H1 (cell line): Measurements from ENCODE around the gene ABCC6. TPM values are rescaled to one million over a fixed set of nuclear protein-coding genes. Genes with fewer than 3 reads are reported as not detected.

ENCODE experiments used
- CTCF ChIA-PET: fragments of 300-600 bp; sonication (Branson Sonifier 250); formaldehyde crosslinking; loops from one replicate; lab custom pipeline; 2021; ENCODE audit not compliant: partially characterized antibody; lab: Charles Lee
- POLR2A ChIA-PET: fragments of 300-600 bp; sonication (Branson Sonifier 250); formaldehyde crosslinking; loops from one replicate; lab custom pipeline; 2021; ENCODE audit warnings: inconsistent platforms; ENCODE audit not compliant: partially characterized antibody; lab: Charles Lee
- DNase-seq, 2 experiments: peaks; one replicate each; pipeline versions ENCODE4 v3.0.0 to v3.0.0-alpha.2; 2010 to 2022; ENCODE audit warnings: low spot score in 2 of 2, low read depth in 1 of 2, mixed read lengths in 1 of 2
- FAIRE-seq: peaks from 2 replicates; lab custom pipeline; 2011; peaks lifted over from hg19 to GRCh38; lab: Jason Lieb, UNC
- H2AFZ ChIP-seq: 2 replicates; pipeline ENCODE4 v1.8.1; 2012; ENCODE audit warnings: low read length, inconsistent platforms
- H2AK5ac ChIP-seq: 2 replicates; pipeline ENCODE4 v1.6.1; 2013; ENCODE audit warnings: low read depth, low read length
- H2BK120ac ChIP-seq: replicated peaks from 2 replicates; pipeline ENCODE3; 2013; ENCODE audit warnings: low read depth, low read length, inconsistent platforms
- H2BK12ac ChIP-seq: 2 replicates; pipeline ENCODE4 v1.6.1; 2013; ENCODE audit warnings: low read depth, low read length
- H2BK15ac ChIP-seq: 2 replicates; pipeline ENCODE4 v1.6.1; 2013; ENCODE audit warnings: low read length
- H2BK20ac ChIP-seq: 2 replicates; pipeline ENCODE4 v1.6.1; 2013; ENCODE audit warnings: low read length
- H2BK5ac ChIP-seq: 2 replicates; pipeline ENCODE4 v1.6.1; 2013; ENCODE audit warnings: low read depth, low read length
- H3K14ac ChIP-seq: 2 replicates; pipeline ENCODE4 v1.6.1; 2013; ENCODE audit warnings: inconsistent platforms; ENCODE audit not compliant: insufficient read length
- H3K18ac ChIP-seq: 2 replicates; pipeline ENCODE4 v1.6.1; 2013; ENCODE audit warnings: low read length; ENCODE audit errors: extremely low read depth
- H3K23ac ChIP-seq: 2 replicates; pipeline ENCODE4 v1.6.1; 2013; ENCODE audit warnings: inconsistent platforms; ENCODE audit not compliant: insufficient read length
- H3K23me2 ChIP-seq: 2 replicates; pipeline ENCODE4 v1.6.1; 2013; ENCODE audit warnings: low read depth, low read length
- H3K27ac ChIP-seq: 2 replicates; pipeline ENCODE4 v1.6.1; 2011; ENCODE audit warnings: low read depth, low read length, inconsistent platforms
- H3K27me3 ChIP-seq, 4 experiments: replicated peaks in 1 of 4; 1 replicate in 1 of 4; 2 replicates in 3 of 4; pipeline versions ENCODE4 v1.6.1 to v1.8.1; 2011 to 2013; ENCODE audit warnings: low read length in 3 of 4, mild to moderate bottlenecking in 3 of 4, inconsistent platforms in 2 of 4, mixed read lengths in 2 of 4, moderate library complexity in 1 of 4; ENCODE audit not compliant: control insufficient read depth in 3 of 4, insufficient read depth in 3 of 4; ENCODE audit errors: extremely low read depth in 1 of 4
- H3K36me3 ChIP-seq, 4 experiments: 2 replicates each; pipeline versions ENCODE4 v1.6.1 to v1.8.1; 2011 to 2013; ENCODE audit warnings: mild to moderate bottlenecking in 4 of 4, low read length in 3 of 4, moderate library complexity in 2 of 4, control low read depth in 1 of 4, inconsistent platforms in 1 of 4; ENCODE audit not compliant: insufficient read depth in 4 of 4, control insufficient read depth in 2 of 4
- H3K4ac ChIP-seq: replicated peaks from 2 replicates; pipeline ENCODE3; 2013; ENCODE audit warnings: low read length, low read depth, mixed read lengths, inconsistent platforms; ENCODE audit not compliant: insufficient read length
- H3K4me1 ChIP-seq, 4 experiments: replicated peaks in 1 of 4; 1 replicate in 1 of 4; 2 replicates in 3 of 4; pipeline versions ENCODE4 v1.6.1 to v1.8.1; 2011 to 2013; ENCODE audit warnings: low read length in 3 of 4, inconsistent platforms in 2 of 4, mixed read lengths in 1 of 4; ENCODE audit not compliant: insufficient read depth in 4 of 4, control insufficient read depth in 3 of 4
- H3K4me2 ChIP-seq, 2 experiments: 2 replicates each; pipeline versions ENCODE4 v1.6.1 to v1.8.1; 2011 to 2013; ENCODE audit warnings: low read depth in 2 of 2, low read length in 2 of 2, control low read depth in 1 of 2, inconsistent platforms in 1 of 2, mild to moderate bottlenecking in 1 of 2; ENCODE audit not compliant: insufficient read depth in 1 of 2
- H3K4me3 ChIP-seq, 4 experiments: fragments of 200-600, 300-600 bp in 1 of 4; sonication (generic), shearing (Covaris generic), sonication (Bioruptor Twin) in 1 of 4; 2 replicates each; pipeline versions ENCODE4 v1.5.1 to v1.8.1; 2011 to 2016; ENCODE audit warnings: low read length in 4 of 4, low read depth in 3 of 4, control low read depth in 2 of 4, inconsistent platforms in 2 of 4, mild to moderate bottlenecking in 2 of 4, mixed read lengths in 1 of 4, moderate library complexity in 1 of 4; ENCODE audit not compliant: insufficient read depth in 2 of 4; ENCODE audit errors: extremely low read depth in 1 of 4
- H3K56ac ChIP-seq: replicated peaks from 2 replicates; pipeline ENCODE3; 2013; ENCODE audit warnings: low read depth, mild to moderate bottlenecking, mixed read lengths, low read length, inconsistent platforms; ENCODE audit not compliant: insufficient read length
- H3K79me1 ChIP-seq: 2 replicates; pipeline ENCODE4 v1.6.1; 2013; ENCODE audit warnings: low read depth, low read length, control low read depth
- H3K79me2 ChIP-seq, 2 experiments: 2 replicates each; pipeline versions ENCODE4 v1.6.1 to v1.8.1; 2012 to 2013; ENCODE audit warnings: low read length in 2 of 2, mild to moderate bottlenecking in 2 of 2, inconsistent platforms in 1 of 2; ENCODE audit not compliant: insufficient read depth in 2 of 2, control insufficient read depth in 1 of 2
- H3K9ac ChIP-seq, 4 experiments: replicated peaks in 1 of 4; 1 replicate in 1 of 4; 2 replicates in 3 of 4; pipeline versions ENCODE4 v1.6.1 to v1.8.1; 2011 to 2013; ENCODE audit warnings: low read depth in 3 of 4, low read length in 3 of 4, control low read depth in 2 of 4, mild to moderate bottlenecking in 2 of 4, moderate library complexity in 2 of 4, inconsistent platforms in 1 of 4; ENCODE audit errors: extremely low read depth in 1 of 4
- H3K9me3 ChIP-seq, 2 experiments: 2 replicates each; pipeline versions ENCODE4 v1.6.1 to v1.8.1; 2012 to 2013; ENCODE audit warnings: mild to moderate bottlenecking in 2 of 2, moderate library complexity in 2 of 2, control low read depth in 1 of 2, inconsistent platforms in 1 of 2, low read depth in 1 of 2, low read length in 1 of 2, mixed read lengths in 1 of 2; ENCODE audit not compliant: insufficient read depth in 2 of 2
- H4K20me1 ChIP-seq, 2 experiments: replicated peaks in 1 of 2; 2 replicates each; pipeline versions ENCODE3 to v1.8.1; 2011 to 2013; ENCODE audit warnings: inconsistent platforms in 2 of 2, low read length in 2 of 2, mild to moderate bottlenecking in 1 of 2; ENCODE audit not compliant: insufficient read depth in 2 of 2, control insufficient read depth in 1 of 2
- H4K5ac ChIP-seq: 2 replicates; pipeline ENCODE4 v1.6.1; 2013; ENCODE audit warnings: low read length, low read depth, mixed read lengths, inconsistent platforms; ENCODE audit not compliant: insufficient read length
- H4K8ac ChIP-seq: 2 replicates; pipeline ENCODE4 v1.8.0; 2013; ENCODE audit warnings: mild to moderate bottlenecking, moderate library complexity, low read length, inconsistent platforms; ENCODE audit not compliant: insufficient read depth; ENCODE audit errors: extremely low read depth
- H4K91ac ChIP-seq: replicated peaks from 2 replicates; pipeline ENCODE3; 2013; ENCODE audit warnings: low read length, mixed read lengths, inconsistent platforms; ENCODE audit not compliant: insufficient read length
- ASH2L ChIP-seq: fragments of 200-600, 300-600 bp; sonication (generic); IDR thresholded peaks from one replicate; pipeline ENCODE4 v1.7.1; 2017; ENCODE audit warnings: low read length
- BCL11A ChIP-seq, 2 experiments: IDR thresholded peaks; one replicate each; pipeline ENCODE4 v1.6.1; 2011; ENCODE audit warnings: low read depth in 2 of 2, low read length in 2 of 2, mild to moderate bottlenecking in 2 of 2
- CBX8 ChIP-seq: fragments of 300-800, 300-1000 bp; sonication (generic); IDR thresholded peaks from 2 replicates; pipeline ENCODE4 v1.7.1; 2016; ENCODE audit warnings: low read depth, low read length, borderline replicate concordance
- EGR1 ChIP-seq: IDR thresholded peaks from 2 replicates; pipeline ENCODE4 v1.6.1; 2011; ENCODE audit warnings: low read depth, low read length, borderline replicate concordance
- PHF8 ChIP-seq: fragments of 200-600 bp; sonication (generic); conservative IDR thresholded peaks from 2 replicates; pipeline ENCODE4 v1.7.1; 2012; ENCODE audit warnings: low read depth, mild to moderate bottlenecking, inconsistent platforms, low read length, moderate library complexity
- POU5F1 ChIP-seq: IDR thresholded peaks from 2 replicates; pipeline ENCODE4 v1.6.1; 2011; ENCODE audit warnings: low read depth, mild to moderate bottlenecking, low read length, moderate library complexity
- RBBP5 ChIP-seq: IDR thresholded peaks from 2 replicates; pipeline ENCODE4 v1.7.1; 2012; ENCODE audit warnings: low read depth, mild to moderate bottlenecking, inconsistent platforms, low read length, moderate library complexity, borderline replicate concordance
- SIN3A ChIP-seq, 2 experiments: IDR thresholded peaks in 1 of 2; conservative IDR thresholded peaks in 1 of 2; 2 replicates each; pipeline ENCODE4 v1.6.1; 2011 to 2012; ENCODE audit warnings: low read length in 2 of 2, improper control_type of control experiment in 1 of 2, low read depth in 1 of 2, mild to moderate bottlenecking in 1 of 2
- SP2 ChIP-seq: IDR thresholded peaks from 2 replicates; pipeline ENCODE4 v1.6.1; 2012; ENCODE audit warnings: mild to moderate bottlenecking, low read length, inconsistent platforms
- TAF1 ChIP-seq: IDR thresholded peaks from 2 replicates; pipeline ENCODE4 v1.6.1; 2011; ENCODE audit warnings: mild to moderate bottlenecking, low read depth, low read length
- WGBS, 2 experiments: shearing (Covaris generic) in 1 of 2; methylation state at CpG; one replicate each; pipeline versions ENCODE4 v1.1.6 to v1.1.7; 2013 to 2015; ENCODE audit warnings: low lambda C conversion rate in 2 of 2, mixed read lengths in 2 of 2, inconsistent platforms in 1 of 2, low coverage in 1 of 2, missing lambda C conversion rate in 1 of 2; ENCODE audit not compliant: insufficient replicate concordance in 2 of 2, insufficient coverage in 1 of 2, insufficient read length in 1 of 2; ENCODE audit errors: extremely low coverage in 1 of 2, missing lambda C conversion rate in 1 of 2; 5-methylcytosine and 5-hydroxymethylcytosine counted together
- polyA plus RNA-seq, 7 experiments: library from polyadenylated mRNA; depleted of rRNA in 3 of 7; stranded (reverse) in 5 of 7; unstranded in 2 of 7; fragments of >200 nt in 5 of 7; fragments of 200-250 nt in 2 of 7; gene quantifications; 1 replicate in 5 of 7; 2 replicates in 1 of 7; 4 replicates in 1 of 7; pipeline versions ENCODE4 v1.2.1 to v1.2.3, GENCODE V29; 2011 to 2013; ENCODE audit warnings: missing spikeins in 2 of 7, mixed read lengths in 2 of 7
- total RNA-seq: library from RNA; stranded (reverse); fragmentation: NEBNext Ultra II Directional; extraction: Animal tissue kit (Norgen Biotek cat#: 25700); gene quantifications from 2 replicates; pipeline ENCODE4 v1.2.1, GENCODE V29; 2021
- TF ChIP-seq, protein P1 (sequence below): IDR thresholded peaks from 2 replicates; pipeline ENCODE4 v1.6.1; 2011; ENCODE audit warnings: low read length, improper control_type of control experiment
- TF ChIP-seq, protein P2 (sequence below): IDR thresholded peaks from 2 replicates; pipeline ENCODE4 v1.6.1; 2012; ENCODE audit warnings: low read length, inconsistent platforms

Gene ABCC6
- total and polyA plus RNA-seq, 2 of the 8 experiments (the other 6 are each of a cell fraction or from before 2014, with no cell fraction given), result 1.6 to 1.8 TPM

DNA sequence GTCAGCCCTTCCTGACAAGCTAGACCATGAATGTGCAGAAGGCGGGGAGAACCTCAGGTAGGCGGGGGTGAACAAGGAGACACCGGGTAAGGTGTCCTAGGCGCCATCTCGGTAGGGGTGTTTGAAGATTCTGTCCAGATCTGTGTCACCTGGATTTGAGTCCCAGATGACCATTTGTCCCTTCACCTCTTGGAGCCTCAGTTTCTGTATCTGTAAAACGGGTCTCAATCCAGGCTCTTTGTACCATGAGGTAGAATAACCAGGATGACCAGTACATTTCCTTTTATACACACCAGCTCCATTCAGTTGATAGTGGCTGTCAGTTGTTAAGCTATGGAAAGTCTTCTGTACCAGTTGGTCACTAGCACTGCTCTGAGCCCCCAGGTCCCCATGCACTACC is 86.7 kb downstream of the ABCC6 start:
- Histone ChIP-seq H3K4me3 (no peak overlapping the region), H3K18ac (no peak overlapping the region)
- no peak for TF ChIP-seq EGR1
- TF ChIP-seq CBX8, result no peak
- TF ChIP-seq RBBP5, result no peak
- TF ChIP-seq TAF1, result no peak
- no peak for TF ChIP-seq POU5F1
- TF ChIP-seq SIN3A (conservative IDR thresholded peaks at IDR 0.05 in 1 of 2, IDR thresholded peaks at IDR 0.05 in 1 of 2; ENCODE audit: low read depth in 1 of 2, low read length in 2 of 2), result no peak
- TF ChIP-seq PHF8, result no peak
- TF ChIP-seq, protein P1, sequence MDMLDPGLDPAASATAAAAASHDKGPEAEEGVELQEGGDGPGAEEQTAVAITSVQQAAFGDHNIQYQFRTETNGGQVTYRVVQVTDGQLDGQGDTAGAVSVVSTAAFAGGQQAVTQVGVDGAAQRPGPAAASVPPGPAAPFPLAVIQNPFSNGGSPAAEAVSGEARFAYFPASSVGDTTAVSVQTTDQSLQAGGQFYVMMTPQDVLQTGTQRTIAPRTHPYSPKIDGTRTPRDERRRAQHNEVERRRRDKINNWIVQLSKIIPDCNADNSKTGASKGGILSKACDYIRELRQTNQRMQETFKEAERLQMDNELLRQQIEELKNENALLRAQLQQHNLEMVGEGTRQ, result no peak
- TF ChIP-seq BCL11A (IDR thresholded peaks at IDR 0.05; ENCODE audit: low read depth in 2 of 2, low read length in 2 of 2), result no peak
- TF ChIP-seq SP2, result no peak
- no peak for TF ChIP-seq ASH2L
- TF ChIP-seq, protein P2, sequence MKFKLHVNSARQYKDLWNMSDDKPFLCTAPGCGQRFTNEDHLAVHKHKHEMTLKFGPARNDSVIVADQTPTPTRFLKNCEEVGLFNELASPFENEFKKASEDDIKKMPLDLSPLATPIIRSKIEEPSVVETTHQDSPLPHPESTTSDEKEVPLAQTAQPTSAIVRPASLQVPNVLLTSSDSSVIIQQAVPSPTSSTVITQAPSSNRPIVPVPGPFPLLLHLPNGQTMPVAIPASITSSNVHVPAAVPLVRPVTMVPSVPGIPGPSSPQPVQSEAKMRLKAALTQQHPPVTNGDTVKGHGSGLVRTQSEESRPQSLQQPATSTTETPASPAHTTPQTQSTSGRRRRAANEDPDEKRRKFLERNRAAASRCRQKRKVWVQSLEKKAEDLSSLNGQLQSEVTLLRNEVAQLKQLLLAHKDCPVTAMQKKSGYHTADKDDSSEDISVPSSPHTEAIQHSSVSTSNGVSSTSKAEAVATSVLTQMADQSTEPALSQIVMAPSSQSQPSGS, result no peak

More for the DNA sequence above, 86.7 kb downstream of the ABCC6 start:
- no peak overlapping the region for H3K4me2 ChIP-seq
- no peak overlapping the region for H3K56ac ChIP-seq
- H4K91ac ChIP-seq, result no peak overlapping the region
- FAIRE-seq (no peak), DNase-seq (no peak)
- H3K79me2 ChIP-seq, result no peaks in the 10 kb centered on the region
- no peak overlapping the region for H2BK120ac ChIP-seq
- peaks cover under 1 to 4% of the 10 kb centered on the region in 2 experiments for H4K20me1 ChIP-seq
- no peaks in the 10 kb centered on the region for H3K4me1 ChIP-seq
- no peaks in the 10 kb centered on the region for H3K23me2 ChIP-seq
- H2BK12ac ChIP-seq, result no peak overlapping the region
- H3K4ac ChIP-seq, result no peak overlapping the region
- POLR2A ChIA-PET, result no interaction called here
- H2BK20ac ChIP-seq, result no peak overlapping the region
- H3K27ac ChIP-seq, result no peak overlapping the region
- 92% methylated on average over 6 of the region's 6 CpGs; no CpG with 5 or more reads in 1 of the 2 experiments for WGBS, 2 experiments
- H2AFZ ChIP-seq, result no peak overlapping the region
- CTCF ChIA-PET, result interaction anchor here (0.9 to 2.1 kb wide), 5 partner anchors 10 to 354 kb away, joined by 3 to 12 read pairs (median 4); no protein-coding TSS in a partner anchor
- no peak overlapping the region for H2BK5ac ChIP-seq
- no peak overlapping the region for H3K23ac ChIP-seq
- no peak overlapping the region for H2BK15ac ChIP-seq
- H3K9ac ChIP-seq, result no peak overlapping the region
- no peaks in the 10 kb centered on the region for H3K27me3 ChIP-seq
- H3K14ac ChIP-seq, result no peak overlapping the region
- no peaks in the 10 kb centered on the region for H3K9me3 ChIP-seq
- H3K36me3 ChIP-seq, result peaks cover 24 to 83% (median 50%) of the 10 kb centered on the region in 4 experiments
- H4K5ac ChIP-seq, result no peak overlapping the region
- no peaks in the 10 kb centered on the region for H3K79me1 ChIP-seq
- no peak overlapping the region for H2AK5ac ChIP-seq
- no peak overlapping the region for H4K8ac ChIP-seq
